ENCODE data around the gene PLEKHG3. TPM values are rescaled to one million over a fixed set of nuclear protein-coding genes. Genes with fewer than 3 reads are reported as not detected.

PLEKHG3 gene
- total and polyA plus RNA-seq, 2 experiments from 2014 or later = 23.0 to 83.1 TPM

GRCh38 chr14:64721899-64722298 is 17.7 kb downstream of the PLEKHG3 start:
- Histone ChIP-seq H3K79me2 (replicated peaks; ENCODE audit: insufficient read depth) (peaks cover 100% of the 10 kb centered on the region), H3K27me3 (ENCODE audit: insufficient read depth) (no peaks in the 10 kb centered on the region), H3F3A (replicated peaks; ENCODE audit: low read depth) (peaks cover 10% of the 10 kb centered on the region; the same call in 1 of the 2 replicates), H3K36me3 (ENCODE audit: insufficient read depth) (peaks cover 4% of the 10 kb centered on the region; the same call in 1 of the 2 replicates), H3K4me1 (ENCODE audit: insufficient read depth) (peaks cover 88% of the 10 kb centered on the region), H3K4me2 (peak overlapping the region; percentile 70), H3K4me3 (no peak overlapping the region), H4K20me1 (replicated peaks; ENCODE audit: insufficient read depth) (peaks cover 52% of the 10 kb centered on the region), H2AFZ (no peak overlapping the region), H3K27ac (ENCODE audit: low read depth) (no peak overlapping the region), H3K9me2 (ENCODE audit: insufficient read depth) (no peaks in the 10 kb centered on the region)
- Mint-ChIP-seq H3K36me3 (ENCODE audit: low read depth) (peaks cover 24% of the 10 kb centered on the region), H3K27ac (peak overlapping the region; percentile 55; the same call in 1 of the 2 replicates), H3K9me3 (no peaks in the 10 kb centered on the region; the same call in 2 of the 3 replicates), H3K4me3 (peak overlapping the region; percentile 10; the same call in 1 of the 3 replicates), H3K27me3 (ENCODE audit: insufficient read depth, low read depth, poor library complexity) (peaks cover 22% of the 10 kb centered on the region), H3K4me1 (peaks cover 93% of the 10 kb centered on the region)
- DNase-seq (ENCODE audit: low spot score) (no peak), ATAC-seq (no peak)
- TF ChIP-seq EZH2phosphoT487 (IDR thresholded peaks at IDR 0.05; ENCODE audit: unreplicated experiment) (no peak), REST (IDR thresholded peaks at IDR 0.05; ENCODE audit: unreplicated experiment) (no peak), ZNF331 (CRISPR knock-in tag; IDR thresholded peaks at IDR 0.05; ENCODE audit: low read depth) (no peak), POLR2AphosphoS5 (IDR thresholded peaks at IDR 0.05; ENCODE audit: low read depth) (no peak), EZH2 (IDR thresholded peaks at IDR 0.05; ENCODE audit: low read depth, unreplicated experiment) (no peak)

- peaks cover 78% of the 10 kb centered on the region for H3K4me1 ChIP-seq (ENCODE audit: insufficient read depth)
- peaks cover 4% of the 10 kb centered on the region; the same call in 1 of the 2 replicates for H3K36me3 ChIP-seq (ENCODE audit: insufficient read depth)
- peak overlapping the region; percentile 51; the same call in 1 of the 2 replicates for H3K27ac Mint-ChIP-seq
- H2AFZ ChIP-seq = no peak overlapping the region
- peaks cover 88% of the 10 kb centered on the region for H3K4me1 Mint-ChIP-seq
- H3K4me3 ChIP-seq = no peak overlapping the region
- ATAC-seq = no peak
- no peak for DNase-seq (ENCODE audit: low spot score)
- H3K79me2 ChIP-seq (replicated peaks; ENCODE audit: insufficient read depth) = peaks cover 93% of the 10 kb centered on the region
- H3K4me2 ChIP-seq = 0 out of 2 replicates have a peak overlapping the region, but pooled peaks have one; percentile 70
- no peak overlapping the region for H3K4me3 Mint-ChIP-seq
- H3K9me3 Mint-ChIP-seq = no peaks in the 10 kb centered on the region; the same call in 2 of the 3 replicates
- H3K27ac ChIP-seq (ENCODE audit: low read depth) = no peak overlapping the region
- H3K27me3 Mint-ChIP-seq (ENCODE audit: insufficient read depth, low read depth, poor library complexity) = peaks cover 15% of the 10 kb centered on the region
- H3K9me2 ChIP-seq (ENCODE audit: insufficient read depth) = no peaks in the 10 kb centered on the region
- peaks cover 47% of the 10 kb centered on the region for H4K20me1 ChIP-seq (replicated peaks; ENCODE audit: insufficient read depth)
- 0 out of 2 replicates have a peak, but pooled peaks cover 2% of the 10 kb centered on the region for H3F3A ChIP-seq (replicated peaks; ENCODE audit: low read depth)
- H3K27me3 ChIP-seq (ENCODE audit: insufficient read depth) = no peaks in the 10 kb centered on the region
- H3K36me3 Mint-ChIP-seq (ENCODE audit: low read depth) = peaks cover 26% of the 10 kb centered on the region
- TF ChIP-seq STAT1 (IDR thresholded peaks at IDR 0.05; ENCODE audit: unreplicated experiment) = no peak
- TF ChIP-seq ETS1 (IDR thresholded peaks at IDR 0.05) = no peak
- no peak for TF ChIP-seq ZNF462 (CRISPR knock-in tag; IDR thresholded peaks at IDR 0.05)
Observed at GRCh38 chr14:64722842-64723447, 18.7 kb downstream of the PLEKHG3 start.
